Common myeloid progenitor, CD34-positive (primary cell): Measurements from ENCODE around the gene ADAT2.

Source experiments
- CTCF ChIA-PET: fragments of 350-600 bp; sonication (Branson Sonifier 250); formaldehyde crosslinking; loops from one replicate; lab custom pipeline; 2021; ENCODE audit warnings: antibody characterized with exemption; lab: Charles Lee
- POLR2A ChIA-PET: fragments of 350-600 bp; sonication (Branson Sonifier 250); formaldehyde crosslinking; loops from one replicate; lab custom pipeline; 2021; ENCODE audit warnings: antibody characterized with exemption; lab: Charles Lee
- DNase-seq, 3 donors: peaks; one replicate each; pipeline versions ENCODE4 v3.0.0 to v3.0.0-alpha.2; 2013
- H3K27ac ChIP-seq, 2 experiments: 1 replicate in 1 of 2; 2 replicates in 1 of 2; pipeline ENCODE4 v1.7.0; 2013; ENCODE audit warnings: inconsistent platforms in 2 of 2, low read length in 2 of 2, mild to moderate bottlenecking in 2 of 2, low read depth in 1 of 2, moderate library complexity in 1 of 2; ENCODE audit not compliant: severe bottlenecking in 2 of 2, insufficient read depth in 1 of 2, poor library complexity in 1 of 2
- H3K27me3 ChIP-seq, 5 experiments: replicated peaks in 2 of 5; 1 replicate in 3 of 5; 2 replicates in 2 of 5; pipeline versions ENCODE4 v1.6.1 to v1.7.0; 2013; ENCODE audit warnings: low read length in 4 of 5, mild to moderate bottlenecking in 2 of 5, moderate library complexity in 2 of 5, inconsistent platforms in 1 of 5; ENCODE audit not compliant: insufficient read depth in 5 of 5, control insufficient read depth in 4 of 5
- H3K36me3 ChIP-seq, 4 experiments: 1 replicate in 2 of 4; 2 replicates in 2 of 4; pipeline versions ENCODE4 v1.6.1 to v1.7.0; 2013; ENCODE audit warnings: low read length in 3 of 4, control low read depth in 1 of 4, mild to moderate bottlenecking in 1 of 4; ENCODE audit not compliant: control insufficient read depth in 4 of 4, insufficient read depth in 4 of 4
- H3K4me1 ChIP-seq, 4 experiments: 1 replicate in 3 of 4; 2 replicates in 1 of 4; pipeline versions ENCODE4 v1.6.1 to v1.7.1; 2013; ENCODE audit warnings: low read length in 3 of 4, mild to moderate bottlenecking in 3 of 4, control low read depth in 1 of 4, inconsistent platforms in 1 of 4, moderate library complexity in 1 of 4; ENCODE audit not compliant: control insufficient read depth in 4 of 4, insufficient read depth in 4 of 4; ENCODE audit errors: control extremely low read depth in 1 of 4
- H3K4me3 ChIP-seq, 7 experiments: 1 replicate in 4 of 7; 2 replicates in 3 of 7; pipeline versions ENCODE4 v1.5.1 to v1.7.0; 2013; ENCODE audit warnings: mild to moderate bottlenecking in 7 of 7, low read length in 6 of 7, moderate library complexity in 6 of 7, inconsistent platforms in 2 of 7, low read depth in 2 of 7, control low read depth in 1 of 7; ENCODE audit not compliant: insufficient read depth in 4 of 7, control insufficient read depth in 1 of 7; ENCODE audit errors: extremely low read depth in 1 of 7
- H3K9me3 ChIP-seq, 5 experiments: 1 replicate in 4 of 5; 2 replicates in 1 of 5; pipeline versions ENCODE4 v1.6.1 to v1.7.1; 2013; ENCODE audit warnings: low read length in 4 of 5, mild to moderate bottlenecking in 2 of 5, inconsistent platforms in 1 of 5, low read depth in 1 of 5, moderate library complexity in 1 of 5; ENCODE audit not compliant: control insufficient read depth in 4 of 5, insufficient read depth in 2 of 5; ENCODE audit errors: control extremely low read depth in 1 of 5
- WGBS: methylation state at CpG from one replicate; pipeline ENCODE4 v1.1.5; 2013; ENCODE audit not compliant: insufficient coverage; 5-methylcytosine and 5-hydroxymethylcytosine counted together

The ADAT2 gene

DNA sequence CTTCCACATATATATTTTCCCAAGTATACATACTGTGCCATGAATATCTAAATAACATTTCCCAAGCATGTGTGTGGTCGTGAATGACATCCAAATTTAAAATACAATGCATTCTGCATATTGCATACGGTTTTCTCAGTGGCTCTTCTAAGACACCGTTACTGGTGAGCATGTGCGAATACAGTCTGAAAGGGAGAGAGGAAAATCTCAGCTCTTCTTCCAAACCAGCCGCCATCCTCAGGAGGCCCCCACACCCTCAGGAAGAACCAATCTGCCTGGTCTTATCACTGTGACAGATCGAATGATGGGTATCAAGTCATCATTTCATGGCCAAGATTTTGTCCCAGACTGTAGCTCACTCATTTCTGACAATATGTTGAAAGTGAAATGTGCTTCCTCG lies 50.7 kb downstream of the ADAT2 start:
- CTCF ChIA-PET, result no interaction called here
- no peaks in the 10 kb centered on the region for H3K27me3 ChIP-seq
- POLR2A ChIA-PET, result no interaction called here

DNA sequence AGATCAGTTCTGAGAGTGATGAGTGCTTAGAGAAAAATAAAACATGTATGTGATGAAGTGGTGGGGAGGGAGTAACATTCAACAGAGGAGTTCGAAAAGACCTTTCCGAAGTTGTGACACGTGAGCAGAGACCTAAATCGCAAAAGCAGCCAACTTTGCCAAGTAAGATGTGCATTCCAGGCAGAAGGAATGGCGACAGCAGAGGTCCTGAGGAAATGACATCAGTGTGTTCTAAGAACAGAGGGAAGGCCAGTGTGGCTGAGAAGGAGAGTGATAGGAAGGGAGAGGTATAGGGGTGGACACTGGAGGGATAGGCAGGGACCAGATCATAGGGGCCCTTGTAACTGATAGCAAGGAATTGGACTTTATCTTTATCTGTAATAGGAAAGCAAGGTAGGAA lies 51.3 kb downstream of the ADAT2 start:
- no peak for DNase-seq
- Histone ChIP-seq H3K36me3 (no peaks in the 10 kb centered on the region), H3K27me3 (no peaks in the 10 kb centered on the region), H3K27ac (no peak overlapping the region), H3K4me3 (no peak overlapping the region), H3K9me3 (no peaks in the 10 kb centered on the region), H3K4me1 (peaks cover 7 to 18% (median 13%) of the 10 kb centered on the region in 4 experiments)
- ChIA-PET CTCF (no interaction called here), POLR2A (no interaction called here)
- WGBS, result 98% methylated on average over 5 of the region's 5 CpGs

More for the DNA sequence above, 50.7 kb downstream of the ADAT2 start:
- Histone ChIP-seq H3K4me3 (no peak overlapping the region), H3K36me3 (no peaks in the 10 kb centered on the region), H3K9me3 (no peaks in the 10 kb centered on the region), H3K27ac (no peak overlapping the region), H3K4me1 (peaks cover 7 to 18% (median 13%) of the 10 kb centered on the region in 4 experiments)
- DNase-seq, result no peak
- 87% methylated on average over 3 of the region's 7 CpGs for WGBS

DNA sequence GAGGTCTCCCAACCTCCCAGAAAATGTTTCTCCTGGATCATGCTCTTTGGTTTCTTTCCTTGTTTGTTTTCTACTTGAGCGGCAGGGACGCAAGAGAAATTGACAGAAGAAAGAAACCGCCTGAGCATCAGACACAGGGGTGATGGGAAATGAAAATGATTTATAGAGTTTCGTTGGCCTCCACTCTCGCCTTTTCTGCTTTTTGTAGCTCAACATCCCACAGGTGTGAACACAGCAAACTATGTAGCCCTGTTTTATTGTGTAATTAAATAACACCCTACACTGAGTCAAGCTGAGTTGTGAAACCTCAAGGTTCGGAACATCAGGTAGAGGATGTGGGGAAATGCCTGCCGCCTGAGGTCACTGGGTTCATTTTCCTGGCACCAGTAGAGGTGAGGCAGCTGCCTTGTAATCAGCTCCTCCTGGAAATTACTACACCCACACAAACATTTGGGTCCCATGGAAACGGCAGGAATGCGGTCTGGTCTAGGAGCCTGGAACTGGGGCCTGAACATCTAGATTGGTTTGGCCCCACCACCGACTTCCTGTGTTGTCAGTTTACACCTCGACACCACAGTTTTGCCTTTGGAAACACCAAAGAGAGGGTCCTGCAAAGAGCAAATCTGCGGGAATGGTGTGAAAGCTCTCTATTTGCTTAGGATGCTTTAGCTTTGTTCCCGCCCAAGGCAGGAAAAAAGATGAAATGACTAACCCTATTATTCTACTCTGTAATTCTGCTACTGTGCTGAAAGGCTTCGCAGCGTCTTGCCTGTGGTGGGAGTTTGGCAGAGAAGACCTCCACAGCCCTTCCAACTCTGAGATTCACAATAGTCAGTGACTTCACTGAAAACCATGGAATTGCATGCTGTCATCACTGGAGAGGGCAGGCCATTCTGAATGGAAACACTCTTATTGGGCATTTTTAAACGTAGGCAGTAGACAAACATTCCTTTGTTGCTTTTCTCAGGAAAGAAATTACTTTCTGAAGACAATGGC lies 53.0 kb downstream of the ADAT2 start:
- H3K4me3 ChIP-seq, result no peak overlapping the region
- ChIA-PET CTCF (no interaction called here), POLR2A (no interaction called here)
- H3K27ac ChIP-seq, result no peak overlapping the region
- 91% methylated on average over 14 of the region's 16 CpGs for WGBS
- peaks cover 7 to 18% (median 13%) of the 10 kb centered on the region in 4 experiments for H3K4me1 ChIP-seq
- no peaks in the 10 kb centered on the region for H3K27me3 ChIP-seq
- no peaks in the 10 kb centered on the region for H3K9me3 ChIP-seq
- no peak for DNase-seq
- no peaks in the 10 kb centered on the region for H3K36me3 ChIP-seq

GRCh38 chr6:143396497-143397226 lies 53.8 kb downstream of the ADAT2 start:
- 95% methylated on average over 7 of the region's 10 CpGs for WGBS
- no peak overlapping the region for H3K4me3 ChIP-seq
- H3K36me3 ChIP-seq, result no peaks in the 10 kb centered on the region
- no peak overlapping the region for H3K27ac ChIP-seq
- H3K9me3 ChIP-seq, result no peaks in the 10 kb centered on the region
- ChIA-PET POLR2A (no interaction called here), CTCF (no interaction called here)
- no peak for DNase-seq
- H3K4me1 ChIP-seq, result peaks cover 7 to 16% (median 12%) of the 10 kb centered on the region in 4 experiments
- no peaks in the 10 kb centered on the region for H3K27me3 ChIP-seq

DNA sequence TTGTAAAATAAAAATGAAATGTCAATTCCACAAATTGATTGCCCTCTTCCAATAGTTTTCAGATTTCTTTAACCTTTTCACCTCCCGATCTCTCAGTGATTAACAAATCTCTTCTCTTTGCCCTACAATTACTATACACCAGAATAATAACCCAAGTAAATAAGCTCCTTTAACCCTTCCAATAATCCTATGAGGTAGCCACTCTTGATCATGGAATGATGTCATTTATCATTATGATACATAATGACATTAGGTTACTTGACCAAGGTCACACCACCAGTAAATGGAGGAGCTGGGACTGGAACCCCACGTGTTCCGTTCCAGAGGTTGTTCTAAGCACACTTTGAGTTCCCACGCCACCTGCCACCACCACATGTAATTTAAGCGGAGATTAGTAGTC lies 54.8 kb downstream of the ADAT2 start:
- Histone ChIP-seq H3K4me1 (peaks cover 0 to 7% (median 3%) of the 10 kb centered on the region in 4 experiments), H3K27ac (no peak overlapping the region), H3K9me3 (no peaks in the 10 kb centered on the region), H3K4me3 (no peak overlapping the region), H3K36me3 (no peaks in the 10 kb centered on the region), H3K27me3 (no peaks in the 10 kb centered on the region)
- DNase-seq, result no peak
- ChIA-PET POLR2A (no interaction called here), CTCF (no interaction called here)
- 97% methylated on average over 5 of the region's 5 CpGs for WGBS

DNA sequence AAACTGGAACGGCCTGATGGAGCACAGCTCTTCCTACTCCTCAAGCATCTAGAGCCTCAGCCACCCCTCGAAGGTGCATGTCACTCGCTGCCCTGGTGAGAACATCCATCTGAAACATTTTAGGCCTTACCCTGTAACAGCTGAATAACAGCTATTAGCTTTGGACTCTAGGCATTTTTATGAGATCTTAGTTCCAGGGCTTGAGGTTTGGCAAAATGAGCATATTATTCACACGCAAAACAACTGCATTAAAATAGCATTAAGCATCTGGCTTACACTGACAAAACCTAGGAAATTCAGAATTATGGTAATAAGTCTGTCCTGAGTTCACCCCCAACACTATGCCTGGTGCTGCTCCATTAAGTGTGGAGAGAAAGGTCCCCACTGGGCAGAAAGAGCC lies 56.1 kb downstream of the ADAT2 start:
- H3K9me3 ChIP-seq, result no peaks in the 10 kb centered on the region
- H3K4me1 ChIP-seq, result no peaks in the 10 kb centered on the region
- CTCF ChIA-PET, result no interaction called here
- H3K4me3 ChIP-seq, result no peak overlapping the region
- no peak overlapping the region for H3K27ac ChIP-seq
- POLR2A ChIA-PET, result no interaction called here
- no peaks in the 10 kb centered on the region for H3K27me3 ChIP-seq
- H3K36me3 ChIP-seq, result no peaks in the 10 kb centered on the region
- 100% methylated on average over 1 of the region's 4 CpGs for WGBS
- DNase-seq, result no peak

- DNase-seq, result no peak
- WGBS, result 100% methylated on average over 2 of the region's 3 CpGs
- H3K27me3 ChIP-seq, result no peaks in the 10 kb centered on the region
- H3K9me3 ChIP-seq, result no peaks in the 10 kb centered on the region
- POLR2A ChIA-PET, result no interaction called here
- H3K4me1 ChIP-seq, result no peaks in the 10 kb centered on the region
- H3K4me3 ChIP-seq, result no peak overlapping the region
- no peak overlapping the region for H3K27ac ChIP-seq
- no peaks in the 10 kb centered on the region for H3K36me3 ChIP-seq
- CTCF ChIA-PET, result no interaction called here
Measured at GRCh38 chr6:143390278-143390677, 60.2 kb downstream of the ADAT2 start.
